Measurements from ENCODE around the gene EDEM2.
"Not testable (repeated sequence)": the region's sequence is repeated elsewhere in the genome, so short reads cannot be mapped to it uniquely, and the experiment has no call there.

Gene EDEM2

DNA sequence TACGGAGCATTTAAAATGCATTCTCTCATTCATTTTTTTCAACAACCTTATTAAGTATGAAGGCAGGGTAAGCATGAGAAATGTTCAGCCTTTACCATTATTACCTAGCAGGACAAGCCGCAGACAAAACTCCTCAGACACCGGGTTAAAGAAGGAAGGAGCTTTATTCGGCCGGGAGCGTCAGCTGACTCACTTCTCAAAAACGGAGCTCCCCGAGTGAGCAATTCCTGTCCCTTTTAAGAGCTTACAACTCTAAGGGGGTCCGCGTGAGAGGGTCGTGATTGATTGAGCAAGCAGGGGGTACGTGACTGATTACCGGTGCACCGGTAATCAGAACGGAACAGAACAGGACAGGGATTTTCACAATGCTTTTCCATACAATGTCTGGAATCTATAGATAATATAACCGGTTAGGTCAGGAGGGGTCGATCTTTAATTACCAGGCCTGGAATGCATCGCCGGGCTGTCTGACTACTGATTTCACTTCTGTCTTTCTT lies 487 bp upstream of the EDEM2 start:
- not testable (repeated sequence) for H2AK5ac ChIP-seq (ENCODE audit: low read length, severe bottlenecking); H3K9me3 ChIP-seq (ENCODE audit: control insufficient read depth, low read length); H3K27me3 ChIP-seq (ENCODE audit: control insufficient read depth in 1 of 2, insufficient read depth in 1 of 2, low read length in 2 of 2); H2BK5ac ChIP-seq (ENCODE audit: low read depth, low read length, poor library complexity, severe bottlenecking); H3K79me1 ChIP-seq (replicated peaks; ENCODE audit: low read length, poor library complexity, severe bottlenecking); H2BK12ac ChIP-seq (ENCODE audit: low read length in 2 of 2); H2BK120ac ChIP-seq (ENCODE audit: low read depth, low read length); H2BK15ac ChIP-seq (ENCODE audit: low read depth, poor library complexity, severe bottlenecking); H4K8ac ChIP-seq (ENCODE audit: low read length); H4K91ac ChIP-seq (ENCODE audit: low read length); H3K18ac ChIP-seq (ENCODE audit: low read depth in 1 of 2, low read length in 2 of 2); H3K14ac ChIP-seq (ENCODE audit: low read length in 2 of 2); H3K4ac ChIP-seq (ENCODE audit: low read depth in 1 of 2, low read length in 2 of 2); H3K23ac ChIP-seq (ENCODE audit: low read length in 2 of 2); H3K4me1 ChIP-seq (ENCODE audit: control insufficient read depth, insufficient read depth, low read depth, low read length)
- WGBS, result 2% methylated on average over 14 of the region's 19 CpGs
- Histone ChIP-seq H3K27ac (ENCODE audit: low read length, poor library complexity, severe bottlenecking) (peak overlapping the region; percentile 74), H3K4me3 (ENCODE audit: insufficient read depth in 1 of 2, low read depth in 1 of 2, low read length in 2 of 2) (peak overlapping the region in 1 of 2 experiments; percentile 91), H2AFZ (ENCODE audit: low read depth, low read length) (peak overlapping the region; percentile 39), H3K36me3 (ENCODE audit: control insufficient read depth in 1 of 2, insufficient read depth in 2 of 2, low read depth in 1 of 2, low read length in 2 of 2) (peaks cover 11 to 19% of the 10 kb centered on the region in 2 experiments), H3K9ac (ENCODE audit: low read length) (peak overlapping the region; percentile 90), H3K4me2 (ENCODE audit: low read length, poor library complexity, severe bottlenecking) (peak overlapping the region; percentile 47)
- DNase-seq, result peak; percentile 25

DNA sequence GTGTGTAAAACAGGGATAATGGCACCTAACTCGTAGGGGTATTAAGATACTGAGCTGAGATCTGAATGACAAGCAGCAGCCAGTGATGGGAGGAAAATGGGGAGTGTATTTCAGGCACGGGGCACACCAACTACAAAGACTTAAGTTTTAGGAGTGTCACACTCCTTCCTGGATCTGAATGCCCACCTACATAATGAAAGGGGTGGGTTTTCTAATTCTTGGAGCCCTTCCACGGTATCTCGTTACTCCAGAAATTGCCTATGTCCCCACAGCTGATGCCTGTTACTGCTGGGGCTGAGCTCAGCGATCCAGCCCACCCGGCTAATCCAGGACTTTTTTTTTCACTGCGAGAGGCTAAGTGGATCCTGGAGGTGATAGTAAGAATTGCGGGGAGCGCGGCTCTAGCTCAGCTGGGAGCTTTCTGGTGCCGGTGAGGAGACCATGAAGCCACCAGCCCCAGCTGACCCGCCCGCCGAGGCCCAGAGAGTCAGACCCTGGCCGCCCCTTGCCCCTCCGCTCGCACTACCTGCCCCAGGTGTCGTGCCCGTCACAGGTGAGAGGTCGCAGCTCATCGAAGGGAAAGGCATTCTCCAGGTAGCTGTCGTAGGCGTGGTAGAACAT lies 727 bp downstream of the EDEM2 start:
- peak overlapping the region; percentile 87 to 91 for H3K4me3 ChIP-seq (ENCODE audit: insufficient read depth in 1 of 2, low read depth in 1 of 2, low read length in 2 of 2)
- peak overlapping the region in 1 of 2 experiments; percentile 69 for H3K14ac ChIP-seq (ENCODE audit: low read length in 2 of 2)
- H3K36me3 ChIP-seq (ENCODE audit: control insufficient read depth in 1 of 2, insufficient read depth in 2 of 2, low read depth in 1 of 2, low read length in 2 of 2), result peaks cover 12 to 31% of the 10 kb centered on the region in 2 experiments
- H2AK5ac ChIP-seq (ENCODE audit: low read length, severe bottlenecking), result peak overlapping the region; percentile 68
- H3K4me2 ChIP-seq (ENCODE audit: low read length, poor library complexity, severe bottlenecking), result peak overlapping the region; percentile 84
- 5% methylated on average over 22 of the region's 23 CpGs for WGBS
- no peaks in the 10 kb centered on the region for H3K27me3 ChIP-seq (ENCODE audit: control insufficient read depth in 1 of 2, insufficient read depth in 1 of 2, low read length in 2 of 2)
- H3K4me1 ChIP-seq (ENCODE audit: control insufficient read depth, insufficient read depth, low read depth, low read length), result peaks cover 3% of the 10 kb centered on the region
- no peak overlapping the region for H2BK15ac ChIP-seq (ENCODE audit: low read depth, poor library complexity, severe bottlenecking)
- H3K79me1 ChIP-seq (replicated peaks; ENCODE audit: low read length, poor library complexity, severe bottlenecking), result peaks cover 10% of the 10 kb centered on the region
- H3K9me3 ChIP-seq (ENCODE audit: control insufficient read depth, low read length), result no peaks in the 10 kb centered on the region
- H2BK12ac ChIP-seq (ENCODE audit: low read length in 2 of 2), result peak overlapping the region; percentile 33 to 72
- peak overlapping the region; percentile 96 for H4K8ac ChIP-seq (ENCODE audit: low read length)
- peak overlapping the region in 1 of 2 experiments; percentile 16 for H3K23ac ChIP-seq (ENCODE audit: low read length in 2 of 2)
- peak overlapping the region; percentile 34 to 91 for H3K18ac ChIP-seq (ENCODE audit: low read depth in 1 of 2, low read length in 2 of 2)
- peak overlapping the region; percentile 40 for H2BK5ac ChIP-seq (ENCODE audit: low read depth, low read length, poor library complexity, severe bottlenecking)
- H4K91ac ChIP-seq (ENCODE audit: low read length), result peak overlapping the region; percentile 84
- DNase-seq, result peak; percentile 67
- peak overlapping the region; percentile 38 for H2BK120ac ChIP-seq (ENCODE audit: low read depth, low read length)
- peak overlapping the region; percentile 51 for H2AFZ ChIP-seq (ENCODE audit: low read depth, low read length)
- H3K9ac ChIP-seq (ENCODE audit: low read length), result peak overlapping the region; percentile 90
- peak overlapping the region; percentile 69 to 83 for H3K4ac ChIP-seq (ENCODE audit: low read depth in 1 of 2, low read length in 2 of 2)
- peak overlapping the region; percentile 59 for H3K27ac ChIP-seq (ENCODE audit: low read length, poor library complexity, severe bottlenecking)

DNA sequence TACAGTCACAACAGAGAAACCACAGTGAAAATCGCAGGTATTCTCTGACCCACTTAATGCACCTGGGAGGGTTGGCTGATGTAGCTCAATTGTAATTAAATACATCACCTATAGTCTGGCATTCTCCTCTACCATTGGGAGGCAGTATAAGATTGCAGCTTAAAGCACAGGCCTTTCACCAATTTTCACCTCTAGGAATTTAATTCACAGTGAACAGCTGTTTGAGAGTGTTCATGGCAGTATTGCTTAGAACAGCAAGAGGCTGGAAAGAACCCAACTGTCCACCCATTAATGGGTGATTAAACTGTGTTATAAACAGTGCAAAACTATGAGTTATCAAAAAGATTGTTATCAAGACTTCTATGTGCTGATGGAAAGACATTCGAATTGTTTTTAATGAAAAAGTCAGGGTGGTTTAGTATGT lies 2.0 kb downstream of the EDEM2 start:
- no peak overlapping the region for H3K9ac ChIP-seq (ENCODE audit: low read length)
- H2BK12ac ChIP-seq (ENCODE audit: low read length in 2 of 2), result no peak overlapping the region
- H3K23ac ChIP-seq (ENCODE audit: low read length in 2 of 2), result no peak overlapping the region
- H3K4me2 ChIP-seq (ENCODE audit: low read length, poor library complexity, severe bottlenecking), result no peak overlapping the region
- peaks cover 12% of the 10 kb centered on the region for H3K79me1 ChIP-seq (replicated peaks; ENCODE audit: low read length, poor library complexity, severe bottlenecking)
- no peak overlapping the region for H2AK5ac ChIP-seq (ENCODE audit: low read length, severe bottlenecking)
- no peak overlapping the region for H3K4me3 ChIP-seq (ENCODE audit: insufficient read depth in 1 of 2, low read depth in 1 of 2, low read length in 2 of 2)
- H3K36me3 ChIP-seq (ENCODE audit: control insufficient read depth in 1 of 2, insufficient read depth in 2 of 2, low read depth in 1 of 2, low read length in 2 of 2), result peaks cover 17 to 43% of the 10 kb centered on the region in 2 experiments
- DNase-seq, result peak; percentile 72
- H4K8ac ChIP-seq (ENCODE audit: low read length), result no peak overlapping the region
- H3K27me3 ChIP-seq (ENCODE audit: control insufficient read depth in 1 of 2, insufficient read depth in 1 of 2, low read length in 2 of 2), result no peaks in the 10 kb centered on the region
- no peak overlapping the region for H3K14ac ChIP-seq (ENCODE audit: low read length in 2 of 2)
- no peak overlapping the region for H2BK5ac ChIP-seq (ENCODE audit: low read depth, low read length, poor library complexity, severe bottlenecking)
- H3K18ac ChIP-seq (ENCODE audit: low read depth in 1 of 2, low read length in 2 of 2), result no peak overlapping the region
- peak overlapping the region; percentile 49 for H3K27ac ChIP-seq (ENCODE audit: low read length, poor library complexity, severe bottlenecking)
- no peak overlapping the region for H3K4ac ChIP-seq (ENCODE audit: low read depth in 1 of 2, low read length in 2 of 2)
- H2BK120ac ChIP-seq (ENCODE audit: low read depth, low read length), result no peak overlapping the region
- H2BK15ac ChIP-seq (ENCODE audit: low read depth, poor library complexity, severe bottlenecking), result no peak overlapping the region
- no peak overlapping the region for H4K91ac ChIP-seq (ENCODE audit: low read length)
- peaks cover 3% of the 10 kb centered on the region for H3K4me1 ChIP-seq (ENCODE audit: control insufficient read depth, insufficient read depth, low read depth, low read length)
- no peak overlapping the region for H2AFZ ChIP-seq (ENCODE audit: low read depth, low read length)
- no peaks in the 10 kb centered on the region for H3K9me3 ChIP-seq (ENCODE audit: control insufficient read depth, low read length)
- WGBS, result 62% methylated on average over 1 of the region's 2 CpGs

DNA sequence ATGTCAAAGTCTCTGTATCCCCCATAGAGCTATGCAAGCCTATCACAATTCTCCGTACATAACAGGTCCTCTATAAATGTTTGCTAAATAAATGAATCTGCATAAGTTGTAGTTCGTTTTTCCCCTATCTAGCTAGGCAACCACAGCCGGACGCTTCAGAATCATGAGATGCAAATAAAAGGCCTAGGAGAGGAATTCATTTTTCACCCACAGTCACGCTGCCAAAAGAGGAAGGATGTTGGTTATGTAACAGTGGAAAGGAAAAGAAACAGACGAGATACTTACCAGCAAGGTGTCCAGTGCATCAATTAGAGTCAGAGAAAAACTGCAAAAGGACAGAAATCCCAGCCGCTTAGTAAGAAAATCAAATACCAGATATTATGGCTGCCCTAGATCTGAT lies 2.4 kb downstream of the EDEM2 start:
- no peak overlapping the region for H2BK12ac ChIP-seq (ENCODE audit: low read length in 2 of 2)
- H3K4ac ChIP-seq (ENCODE audit: low read depth in 1 of 2, low read length in 2 of 2), result no peak overlapping the region
- H2BK5ac ChIP-seq (ENCODE audit: low read depth, low read length, poor library complexity, severe bottlenecking), result no peak overlapping the region
- no peak overlapping the region for H4K91ac ChIP-seq (ENCODE audit: low read length)
- no peak overlapping the region for H3K14ac ChIP-seq (ENCODE audit: low read length in 2 of 2)
- peaks cover 12% of the 10 kb centered on the region for H3K79me1 ChIP-seq (replicated peaks; ENCODE audit: low read length, poor library complexity, severe bottlenecking)
- no peak overlapping the region for H3K4me3 ChIP-seq (ENCODE audit: insufficient read depth in 1 of 2, low read depth in 1 of 2, low read length in 2 of 2)
- H4K8ac ChIP-seq (ENCODE audit: low read length), result no peak overlapping the region
- no peak overlapping the region for H3K9ac ChIP-seq (ENCODE audit: low read length)
- H2BK120ac ChIP-seq (ENCODE audit: low read depth, low read length), result no peak overlapping the region
- H3K23ac ChIP-seq (ENCODE audit: low read length in 2 of 2), result no peak overlapping the region
- DNase-seq, result no peak
- H3K27ac ChIP-seq (ENCODE audit: low read length, poor library complexity, severe bottlenecking), result no peak overlapping the region
- WGBS, result 87% methylated on average over 7 of the region's 7 CpGs
- H3K4me2 ChIP-seq (ENCODE audit: low read length, poor library complexity, severe bottlenecking), result no peak overlapping the region
- H2AFZ ChIP-seq (ENCODE audit: low read depth, low read length), result no peak overlapping the region
- H3K36me3 ChIP-seq (ENCODE audit: control insufficient read depth in 1 of 2, insufficient read depth in 2 of 2, low read depth in 1 of 2, low read length in 2 of 2), result peaks cover 18 to 47% of the 10 kb centered on the region in 2 experiments
- no peak overlapping the region for H3K18ac ChIP-seq (ENCODE audit: low read depth in 1 of 2, low read length in 2 of 2)
- H3K9me3 ChIP-seq (ENCODE audit: control insufficient read depth, low read length), result no peaks in the 10 kb centered on the region
- no peaks in the 10 kb centered on the region for H3K27me3 ChIP-seq (ENCODE audit: control insufficient read depth in 1 of 2, insufficient read depth in 1 of 2, low read length in 2 of 2)
- H2BK15ac ChIP-seq (ENCODE audit: low read depth, poor library complexity, severe bottlenecking), result no peak overlapping the region
- peaks cover 3% of the 10 kb centered on the region for H3K4me1 ChIP-seq (ENCODE audit: control insufficient read depth, insufficient read depth, low read depth, low read length)
- H2AK5ac ChIP-seq (ENCODE audit: low read length, severe bottlenecking), result no peak overlapping the region
